ENCODE measurements around the gene KLHL29. TPM values are rescaled to one million over a fixed set of nuclear protein-coding genes. Genes with fewer than 3 reads are reported as not detected.

Gene KLHL29
- total RNA-seq, 1 donor: 14.7 TPM

DNA sequence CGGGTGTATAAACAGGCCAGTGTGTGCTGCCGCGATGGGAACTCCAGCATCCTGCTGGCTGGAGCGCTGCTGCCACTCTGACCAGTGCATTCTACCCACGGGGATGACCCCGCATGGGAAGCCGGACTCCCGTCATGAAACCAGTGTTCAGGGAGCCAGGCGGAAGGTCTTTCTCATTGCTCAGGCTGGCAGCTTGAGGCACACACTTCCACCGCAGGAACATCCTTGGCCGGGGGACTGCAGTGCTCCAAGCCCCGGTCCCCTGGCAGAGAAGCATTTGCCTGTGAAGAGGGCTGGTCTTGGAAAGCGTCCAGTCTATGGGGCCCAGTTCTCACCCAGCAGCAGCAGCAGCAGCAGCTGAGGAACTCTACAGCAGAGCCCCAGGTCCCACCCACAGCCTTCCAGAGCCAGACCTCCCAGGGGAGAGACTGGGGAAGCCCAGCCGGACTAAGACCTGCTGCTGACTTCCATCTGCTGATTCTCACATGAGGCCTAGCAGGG is 235.9 kb downstream of the KLHL29 start:
- no peak overlapping the region for H3K4me3 ChIP-seq (ENCODE audit: low read depth, low read length)
- TF ChIP-seq, protein P1, sequence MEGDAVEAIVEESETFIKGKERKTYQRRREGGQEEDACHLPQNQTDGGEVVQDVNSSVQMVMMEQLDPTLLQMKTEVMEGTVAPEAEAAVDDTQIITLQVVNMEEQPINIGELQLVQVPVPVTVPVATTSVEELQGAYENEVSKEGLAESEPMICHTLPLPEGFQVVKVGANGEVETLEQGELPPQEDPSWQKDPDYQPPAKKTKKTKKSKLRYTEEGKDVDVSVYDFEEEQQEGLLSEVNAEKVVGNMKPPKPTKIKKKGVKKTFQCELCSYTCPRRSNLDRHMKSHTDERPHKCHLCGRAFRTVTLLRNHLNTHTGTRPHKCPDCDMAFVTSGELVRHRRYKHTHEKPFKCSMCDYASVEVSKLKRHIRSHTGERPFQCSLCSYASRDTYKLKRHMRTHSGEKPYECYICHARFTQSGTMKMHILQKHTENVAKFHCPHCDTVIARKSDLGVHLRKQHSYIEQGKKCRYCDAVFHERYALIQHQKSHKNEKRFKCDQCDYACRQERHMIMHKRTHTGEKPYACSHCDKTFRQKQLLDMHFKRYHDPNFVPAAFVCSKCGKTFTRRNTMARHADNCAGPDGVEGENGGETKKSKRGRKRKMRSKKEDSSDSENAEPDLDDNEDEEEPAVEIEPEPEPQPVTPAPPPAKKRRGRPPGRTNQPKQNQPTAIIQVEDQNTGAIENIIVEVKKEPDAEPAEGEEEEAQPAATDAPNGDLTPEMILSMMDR (IDR thresholded peaks at IDR 0.05; ENCODE audit: insufficient read depth, low read depth, low read length): no peak
- peak; percentile 59 for DNase-seq (ENCODE audit: low read depth)

DNA sequence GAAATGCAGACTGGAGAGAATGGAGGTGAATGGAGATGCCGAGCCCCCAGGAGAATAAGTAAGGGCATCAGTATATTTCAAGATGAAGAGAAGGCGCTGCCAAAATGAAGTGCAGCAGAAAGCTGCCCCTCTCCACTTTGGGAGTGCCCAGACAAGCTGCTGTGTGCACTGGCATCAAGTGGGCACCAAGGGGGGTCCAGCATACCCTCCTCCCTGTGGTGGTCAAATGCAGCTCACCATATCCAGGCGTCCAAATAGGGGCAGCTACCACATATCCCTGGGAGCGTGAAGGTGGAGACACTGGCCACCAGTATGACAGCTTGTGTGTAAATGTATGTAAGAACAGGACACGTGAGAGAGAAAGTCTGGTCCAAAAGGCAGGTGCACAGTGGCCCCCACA is 236.6 kb downstream of the KLHL29 start:
- TF ChIP-seq, protein P1 (IDR thresholded peaks at IDR 0.05; ENCODE audit: insufficient read depth, low read depth, low read length): no peak
- no peak for DNase-seq (ENCODE audit: low read depth)
- H3K4me3 ChIP-seq (ENCODE audit: low read depth, low read length): no peak overlapping the region

DNA sequence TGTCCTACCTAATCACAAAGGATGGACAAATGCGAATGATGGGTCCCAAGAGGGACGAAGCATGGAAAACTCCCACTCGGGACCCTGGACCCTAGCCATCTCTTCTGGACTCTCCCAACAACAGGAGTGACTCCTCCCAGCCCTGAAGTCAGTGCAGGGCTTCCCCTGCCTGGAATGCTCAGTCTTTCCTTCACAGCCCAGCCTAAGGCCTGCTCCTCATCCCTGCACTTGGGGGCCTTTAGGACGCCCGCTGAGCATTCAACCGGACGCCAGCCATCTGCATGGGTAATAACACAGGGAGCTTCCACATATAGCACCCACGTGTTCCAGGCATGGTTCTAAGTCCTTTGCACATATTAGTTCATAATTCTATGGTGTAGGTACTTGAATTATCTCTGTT is 237.5 kb downstream of the KLHL29 start:
- DNase-seq (ENCODE audit: low read depth): no peak
- TF ChIP-seq, protein P1 (IDR thresholded peaks at IDR 0.05; ENCODE audit: insufficient read depth, low read depth, low read length): no peak
- no peak overlapping the region for H3K4me3 ChIP-seq (ENCODE audit: low read depth, low read length)

DNA sequence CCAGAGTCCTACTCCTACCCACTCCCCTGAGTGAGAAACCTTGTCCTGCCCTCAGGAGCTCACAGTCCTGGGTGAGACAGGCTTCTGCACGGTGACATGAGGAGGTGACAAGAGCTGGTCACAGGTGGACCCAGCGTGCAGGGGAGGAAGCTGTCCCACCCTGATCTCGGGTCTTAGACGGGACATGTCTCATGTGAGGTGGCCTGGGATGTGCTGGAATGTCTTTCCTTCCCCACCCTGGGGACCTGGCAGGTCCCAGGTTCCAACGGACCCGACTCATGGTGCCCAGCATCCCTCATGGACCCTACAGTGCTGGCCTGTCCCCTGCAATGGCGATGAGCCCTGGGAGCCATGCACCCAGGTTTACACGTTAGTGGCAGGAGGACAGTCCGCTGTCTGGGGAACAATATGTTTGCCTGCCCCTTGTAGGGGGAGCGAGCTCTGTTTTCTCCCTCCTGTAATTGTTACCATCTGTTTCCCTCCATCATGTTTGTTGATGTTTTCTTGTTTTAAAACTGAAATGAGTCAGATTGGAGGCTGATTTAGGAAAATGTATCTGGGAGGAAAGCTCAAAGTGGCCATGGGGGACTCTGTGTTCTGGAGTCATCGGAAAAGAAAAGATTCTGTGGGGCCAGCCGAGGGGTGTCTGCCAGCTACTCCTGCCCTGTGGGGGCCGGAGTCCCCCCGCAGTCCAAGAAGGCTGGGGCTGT is 238.1 kb downstream of the KLHL29 start:
- H3K4me3 ChIP-seq (ENCODE audit: low read depth, low read length): no peak overlapping the region
- DNase-seq (ENCODE audit: low read depth): peak; percentile 52
- TF ChIP-seq, protein P1 (IDR thresholded peaks at IDR 0.05; ENCODE audit: insufficient read depth, low read depth, low read length): no peak

DNA sequence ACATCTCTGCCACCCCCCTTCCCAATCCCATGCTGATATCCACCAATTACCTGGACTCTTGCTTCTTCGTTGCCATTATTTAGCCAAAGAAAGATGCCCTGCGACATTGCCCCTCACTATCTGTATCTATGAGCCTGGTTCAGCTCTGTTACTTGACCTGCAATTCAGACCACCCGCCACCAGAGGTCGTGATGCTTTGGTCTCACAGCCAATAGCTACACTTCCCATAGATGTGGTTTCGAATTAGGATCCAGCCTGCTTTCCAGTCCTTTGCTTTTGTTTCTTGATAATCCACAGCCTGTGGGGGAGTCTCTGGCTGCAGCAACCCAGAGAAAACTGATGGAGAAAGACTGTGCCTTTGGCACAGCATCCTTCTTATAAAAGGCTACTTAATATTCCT is 239.4 kb downstream of the KLHL29 start:
- TF ChIP-seq, protein P1 (IDR thresholded peaks at IDR 0.05; ENCODE audit: insufficient read depth, low read depth, low read length): peak; percentile 48
- no peak overlapping the region for H3K4me3 ChIP-seq (ENCODE audit: low read depth, low read length)
- DNase-seq (ENCODE audit: low read depth): no peak

DNA sequence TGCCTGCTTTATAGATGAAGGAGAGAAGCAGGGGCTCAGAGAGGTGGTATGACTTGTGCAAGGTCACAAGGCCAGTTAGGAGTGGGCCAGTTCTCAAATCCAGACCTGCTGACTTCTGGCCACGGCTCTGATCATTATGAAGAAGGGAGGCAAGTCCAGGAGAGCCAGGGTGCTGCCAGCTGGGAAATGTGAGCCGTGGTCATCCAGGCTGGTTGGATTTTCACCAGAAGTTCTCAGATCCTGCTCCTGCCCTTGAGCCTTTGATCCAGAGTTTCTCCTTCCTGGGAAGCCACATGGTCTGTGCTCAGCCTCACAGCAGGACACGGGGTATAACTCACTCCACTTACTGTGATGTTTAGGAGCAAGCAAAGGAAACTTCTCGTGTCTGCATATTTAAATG is 239.9 kb downstream of the KLHL29 start:
- no peak for DNase-seq (ENCODE audit: low read depth)
- H3K4me3 ChIP-seq (ENCODE audit: low read depth, low read length): no peak overlapping the region
- TF ChIP-seq, protein P1 (IDR thresholded peaks at IDR 0.05; ENCODE audit: insufficient read depth, low read depth, low read length): no peak

DNA sequence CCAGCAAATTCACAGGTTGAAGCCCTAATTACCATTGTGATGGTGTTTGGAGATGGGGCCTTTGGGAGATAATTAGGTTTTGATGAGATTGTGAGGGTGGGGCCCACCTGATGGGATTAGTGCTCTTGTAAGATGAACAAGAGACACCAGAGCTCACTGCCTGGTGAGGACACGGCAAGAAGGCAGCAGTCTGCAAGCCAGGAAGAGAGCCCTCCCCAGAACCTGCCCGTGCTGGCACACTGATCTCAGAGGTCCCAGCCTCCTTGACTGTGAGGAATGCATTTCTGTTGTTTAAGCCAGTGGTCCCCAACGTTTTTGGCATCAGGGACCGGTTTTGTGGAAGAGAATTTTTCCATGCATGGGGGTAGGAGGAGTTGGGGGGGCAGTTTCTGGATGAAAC is 240.7 kb downstream of the KLHL29 start:
- TF ChIP-seq, protein P1 (IDR thresholded peaks at IDR 0.05; ENCODE audit: insufficient read depth, low read depth, low read length): no peak

More for the DNA sequence above, 240.7 kb downstream of the KLHL29 start:
- no peak overlapping the region for H3K4me3 ChIP-seq (ENCODE audit: low read depth, low read length)
- no peak for DNase-seq (ENCODE audit: low read depth)

All from fibroblast of villous mesenchyme (primary cell).